HK-2 (cell line): Measurements from ENCODE around the gene ZNF883.

Source experiments
- DNase-seq: peaks from one replicate; pipeline ENCODE4 v3.0.0-alpha.2; 2018; ENCODE audit not compliant: unreplicated experiment

ZNF883 gene

DNA sequence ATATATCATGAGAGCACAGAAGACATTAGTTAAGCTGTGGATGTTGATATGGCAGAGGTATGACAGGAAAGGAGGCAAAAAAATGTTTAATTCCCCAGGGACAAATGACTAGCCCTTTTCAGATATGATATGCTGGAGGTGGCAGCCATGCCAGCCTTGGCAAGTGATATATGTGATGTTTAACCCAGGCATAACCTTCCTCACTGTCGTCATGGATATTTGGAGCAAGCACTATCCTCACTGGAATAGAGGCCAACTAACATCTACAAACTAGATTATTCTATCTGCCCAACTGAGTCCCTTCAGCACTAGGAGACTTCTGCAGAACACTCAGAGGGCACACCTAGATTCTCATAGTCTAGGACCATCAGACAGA, 94.0 kb downstream of the ZNF883 start:
- no peak for DNase-seq

DNA sequence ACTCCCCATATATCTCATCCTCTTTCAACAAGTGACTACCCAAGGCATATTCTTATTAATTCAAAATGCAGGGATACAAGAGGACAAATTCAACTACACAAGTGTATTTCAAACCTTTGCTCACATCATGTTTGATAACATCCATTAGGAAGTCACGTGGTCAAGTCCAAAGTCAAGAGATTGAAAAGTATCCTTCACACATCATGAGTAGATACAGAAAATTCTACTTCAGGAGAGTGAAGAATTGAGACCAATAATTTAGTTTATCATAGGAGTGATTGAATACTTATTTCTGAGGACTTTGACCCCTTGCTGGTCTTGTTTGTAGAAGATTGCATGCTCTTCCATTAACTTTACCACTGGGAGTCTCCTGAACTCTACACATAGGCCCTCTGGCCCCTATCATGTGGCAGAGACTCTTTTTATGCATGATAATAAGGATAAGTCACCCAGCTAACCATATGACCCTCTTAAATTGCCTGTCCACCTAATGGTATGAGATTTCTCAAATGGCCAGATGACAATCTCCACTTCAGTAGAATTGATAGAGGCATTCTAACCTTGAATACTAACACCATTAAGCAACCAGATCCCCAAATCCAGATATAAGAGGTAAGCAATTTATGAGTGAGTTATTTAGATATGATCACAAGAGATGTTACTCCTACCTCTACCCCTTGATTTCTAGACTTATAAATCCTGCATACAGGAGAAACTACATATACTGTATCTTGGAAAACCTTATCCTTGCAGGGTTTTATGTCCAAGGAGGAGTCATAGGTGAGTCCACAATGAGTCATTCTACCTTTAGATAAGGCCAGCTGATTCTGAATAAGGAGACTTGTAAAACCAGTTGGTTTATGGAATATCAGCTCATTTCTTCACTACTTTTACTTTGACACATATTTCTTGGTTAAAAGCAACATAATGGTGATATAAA, 94.7 kb downstream of the ZNF883 start:
- no peak for DNase-seq

DNA sequence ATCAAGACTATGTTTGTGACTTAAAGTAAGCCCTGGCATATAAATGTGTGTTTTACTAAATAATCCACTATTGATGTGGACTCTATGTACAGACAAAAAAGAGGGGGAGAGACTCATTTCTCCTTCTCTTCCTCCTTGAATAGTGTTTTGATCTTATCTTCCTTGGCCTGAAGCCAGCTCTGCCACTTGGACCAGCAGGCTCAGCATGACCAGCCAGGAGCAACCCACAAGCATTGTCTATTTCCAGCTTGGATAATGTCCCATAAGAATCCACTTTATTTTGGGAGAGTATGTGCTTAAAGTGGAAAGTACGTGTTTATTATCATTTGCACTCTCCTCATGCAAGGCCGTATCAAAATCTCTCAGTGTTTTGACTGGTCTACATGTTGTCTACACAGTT, 97.5 kb downstream of the ZNF883 start:
- no peak for DNase-seq

DNA sequence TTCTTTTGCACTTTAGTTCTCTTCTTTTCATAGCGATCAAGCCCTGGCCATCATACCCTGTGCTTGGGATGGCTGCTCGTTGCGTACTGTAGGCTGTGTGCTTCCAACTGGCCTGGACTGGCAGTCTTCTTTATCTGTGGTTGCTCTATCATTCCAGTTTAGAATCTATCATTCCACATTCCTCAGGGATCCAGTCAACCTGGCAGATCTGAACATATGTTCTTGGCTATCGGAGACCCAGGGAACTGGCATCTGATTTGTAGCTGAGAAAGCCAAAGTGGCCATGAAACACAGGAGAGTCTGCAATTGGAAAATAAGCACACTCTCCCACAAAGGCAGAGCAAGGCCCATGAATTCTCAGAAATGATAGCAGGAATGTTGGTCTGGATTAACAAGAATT, 98.7 kb downstream of the ZNF883 start:
- DNase-seq: no peak

DNA sequence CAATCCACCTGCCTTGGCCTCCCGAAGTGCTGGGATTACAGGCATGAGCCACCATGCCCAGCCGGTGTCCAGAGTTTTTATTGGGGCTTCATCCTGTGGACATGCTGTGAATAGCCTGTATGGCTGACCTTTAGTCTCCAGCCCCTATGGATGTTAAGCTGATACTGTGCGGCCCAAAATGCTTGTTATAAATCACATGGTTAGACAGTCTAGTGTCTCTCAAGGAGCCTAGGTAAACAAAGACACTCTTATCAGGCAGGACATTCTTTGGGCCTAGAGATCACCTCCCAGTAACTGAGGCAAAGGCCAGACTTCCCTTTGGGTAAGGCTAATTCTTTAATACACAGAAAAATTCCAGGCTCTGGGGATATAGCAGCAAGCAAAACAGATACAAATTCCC, 99.4 kb downstream of the ZNF883 start:
- DNase-seq: no peak

DNA sequence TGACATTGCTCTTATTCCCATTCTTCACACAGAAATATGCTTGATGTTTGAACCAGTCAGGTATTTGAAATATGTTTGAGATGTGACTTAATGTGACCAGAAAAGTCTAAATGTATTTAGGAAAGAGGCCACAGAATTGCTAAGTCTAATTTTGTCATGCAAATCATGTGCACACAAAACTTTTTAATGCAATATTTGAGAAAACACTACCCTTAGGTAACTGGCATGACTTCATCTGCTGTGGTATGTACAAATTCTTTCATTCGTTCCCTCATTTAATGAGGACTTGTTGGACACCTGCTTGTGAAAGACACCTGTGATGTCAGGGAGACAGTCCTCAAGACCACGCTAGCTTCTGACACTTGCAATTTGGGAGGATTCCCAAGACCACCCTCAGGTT, 100.3 kb downstream of the ZNF883 start:
- no peak for DNase-seq
